HL-60/S4 treated with retinoic acid at 250 ng/mL for 4 days and 3 days (cell line): ENCODE results near the gene C16orf92.

ENCODE experiments used
- in situ Hi-C: fragments of 300-500 bp; cut with MboI; formaldehyde crosslinking; loops from 2 replicates; pipeline ENCODE4 v1.7.0; 2022; ENCODE audit warnings: low sequenced_read_pairs

Gene C16orf92

DNA sequence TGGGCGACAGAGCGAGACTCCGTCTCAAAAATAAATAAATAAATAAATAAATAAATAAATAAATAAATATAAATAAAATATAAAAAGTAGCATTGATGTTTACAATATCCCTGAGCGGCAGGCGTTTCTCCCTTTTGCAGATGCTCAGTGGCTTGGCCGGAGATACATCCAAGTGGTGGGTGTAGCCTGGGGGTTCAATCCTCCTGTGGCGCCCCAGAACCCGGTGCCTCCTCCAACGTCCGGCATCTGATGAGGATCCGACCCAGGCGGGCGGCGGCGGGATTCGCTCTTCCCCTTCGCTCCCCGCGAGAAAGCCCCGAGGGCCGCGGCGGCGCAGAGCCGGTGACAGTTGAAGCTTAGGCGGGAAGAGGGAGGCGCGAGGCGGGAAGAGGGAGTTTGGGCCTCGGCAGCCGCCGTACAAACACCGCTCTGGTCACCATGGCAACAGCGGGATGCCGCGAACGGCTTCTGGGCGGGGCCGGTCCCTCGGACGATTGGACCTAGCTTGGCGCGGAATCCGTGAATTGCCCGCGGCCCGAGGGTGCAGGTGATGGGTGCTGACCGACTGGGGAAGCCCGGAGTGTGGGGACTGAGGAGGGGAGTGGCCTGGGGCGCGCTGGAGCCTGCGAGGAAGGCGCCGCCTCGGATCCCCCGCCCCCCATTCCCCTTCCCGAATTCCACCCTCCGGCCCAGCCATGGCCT lies 29.8 kb downstream of the C16orf92 start:
- in situ Hi-C loops, result no loop called here

DNA sequence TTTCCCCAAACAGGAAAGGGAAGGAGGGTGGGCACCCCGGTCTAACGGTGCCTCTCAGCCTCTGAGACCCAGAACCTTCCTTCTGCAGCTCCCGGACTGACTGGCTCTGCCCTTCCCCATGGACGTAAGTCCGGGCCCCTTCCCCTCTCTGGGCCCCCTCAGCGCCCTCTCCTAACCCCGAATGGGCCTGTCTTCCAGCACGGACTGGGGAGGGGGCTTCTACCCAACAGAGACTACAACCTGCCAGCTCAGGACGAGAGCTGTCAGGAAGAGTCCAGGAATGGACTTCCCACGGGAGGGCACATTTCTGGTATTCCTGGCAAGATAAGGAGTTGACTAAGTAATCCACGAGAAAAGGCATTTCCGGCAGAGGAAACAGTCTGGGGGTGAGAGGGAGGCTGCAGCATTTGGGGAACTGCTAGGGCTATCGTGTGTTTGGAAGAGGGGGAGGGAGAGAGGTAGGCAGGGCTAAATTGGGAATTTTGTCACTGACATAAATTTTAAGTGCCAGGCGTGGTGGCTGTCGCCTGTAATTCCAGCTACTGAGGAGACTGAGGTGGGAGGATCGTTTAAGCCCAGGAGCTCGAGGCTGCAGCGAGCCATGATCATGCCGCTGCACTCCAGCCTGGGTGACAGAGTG lies 30.5 kb downstream of the C16orf92 start:
- in situ Hi-C loops, result no loop called here

DNA sequence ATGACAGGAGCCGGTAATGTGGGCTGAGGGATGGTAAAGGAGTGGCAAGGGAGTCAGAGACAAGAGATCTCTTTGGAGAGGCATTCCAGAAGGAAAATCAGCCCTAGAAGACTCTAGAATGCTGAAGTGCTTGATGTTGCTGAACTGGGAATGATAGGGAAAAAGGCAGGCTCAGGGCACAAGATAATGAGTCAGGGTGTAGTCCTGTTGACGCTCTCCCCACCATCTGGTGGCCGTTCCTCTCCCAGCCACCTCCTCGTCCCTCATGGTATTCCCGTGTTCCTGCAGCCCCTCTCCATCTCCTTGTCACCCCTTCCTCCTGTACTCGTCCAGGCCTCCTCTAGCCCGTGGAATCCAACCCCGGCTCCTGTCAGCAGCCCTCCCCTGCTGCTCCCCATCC lies 31.5 kb downstream of the C16orf92 start:
- in situ Hi-C loops, result no loop called here

DNA sequence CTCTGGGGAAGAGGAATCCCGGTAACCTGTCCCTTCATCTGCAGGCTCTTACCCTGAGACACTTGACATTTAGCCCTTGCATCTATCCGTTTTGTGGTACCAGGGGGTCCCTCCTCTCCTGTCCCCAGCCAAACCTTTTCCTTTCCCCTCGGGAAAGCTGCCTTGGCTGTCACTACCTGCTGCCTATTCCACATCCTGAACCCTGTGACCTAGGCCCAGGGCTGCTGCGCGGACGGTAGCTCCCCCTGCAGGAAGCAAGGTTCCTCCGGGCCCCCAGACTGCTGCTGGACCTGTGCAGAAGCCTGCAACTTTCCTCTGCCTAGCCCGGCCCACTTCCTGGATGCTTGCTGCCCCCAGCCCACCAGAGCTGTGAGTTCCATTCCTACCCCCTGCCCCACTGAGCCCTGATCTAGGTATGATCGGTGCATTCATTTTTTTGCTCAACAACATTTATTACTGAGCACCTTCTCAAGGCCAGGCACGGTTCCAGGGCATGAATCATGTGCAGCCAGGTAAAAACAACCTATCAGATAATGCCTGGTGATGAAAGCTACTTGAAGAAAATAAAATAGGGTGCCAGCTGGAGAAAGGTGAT lies 32.1 kb downstream of the C16orf92 start:
- in situ Hi-C loops, result no loop called here

DNA sequence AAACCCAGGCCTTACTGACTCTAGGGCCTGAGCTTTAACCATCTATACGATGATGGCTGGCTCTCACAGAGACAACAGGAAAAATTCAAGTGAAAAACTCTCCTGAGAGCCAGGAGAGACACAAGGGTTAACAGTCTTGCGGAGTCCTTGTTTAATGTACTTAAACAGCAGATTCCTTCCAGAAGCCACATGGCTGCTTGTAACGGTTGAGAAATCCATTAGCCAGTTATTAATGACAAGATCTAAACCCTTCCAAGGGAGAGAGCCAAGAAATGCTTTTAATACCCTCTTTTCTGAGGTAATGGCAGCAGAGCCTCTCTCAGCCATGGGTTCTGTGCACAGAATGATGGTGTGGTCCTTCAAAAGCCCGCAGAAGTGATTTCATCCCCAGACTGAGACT lies 37.3 kb downstream of the C16orf92 start:
- in situ Hi-C loops, result no loop called here

DNA sequence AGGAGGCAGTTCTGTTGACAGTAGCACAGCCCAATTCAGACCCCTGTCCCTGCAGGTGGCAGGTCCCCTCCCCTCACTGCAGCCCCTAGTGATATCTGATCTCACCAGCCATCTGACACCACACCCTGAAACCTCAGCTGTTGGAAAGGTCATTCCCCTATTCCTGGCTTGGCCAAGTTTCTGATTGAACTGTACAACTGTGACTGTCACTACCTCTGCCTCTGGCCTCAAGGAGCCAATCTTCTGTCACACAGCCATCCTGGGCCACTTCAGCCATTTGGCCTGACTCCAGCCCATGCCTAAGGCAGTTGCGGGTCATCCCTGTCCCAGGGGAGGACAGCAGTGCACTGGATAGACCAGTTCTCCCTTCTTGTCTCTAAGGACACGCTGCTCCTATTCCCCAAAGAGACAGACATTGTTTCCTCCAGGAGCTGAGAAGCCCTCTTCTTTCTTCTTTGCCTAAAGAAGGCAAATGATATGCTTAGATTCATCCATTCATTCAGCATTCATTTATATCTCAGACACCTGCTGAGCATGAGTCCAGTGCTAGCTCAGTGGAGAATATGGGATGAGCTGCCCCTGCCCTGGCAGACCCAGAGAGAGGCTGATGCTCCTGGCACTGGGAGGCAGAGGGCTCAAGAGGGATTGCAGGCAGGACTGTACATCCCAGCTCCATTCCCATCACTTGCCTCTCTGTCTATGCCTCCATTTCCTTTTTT lies 38.0 kb downstream of the C16orf92 start:
- in situ Hi-C loops, result no loop called here

DNA sequence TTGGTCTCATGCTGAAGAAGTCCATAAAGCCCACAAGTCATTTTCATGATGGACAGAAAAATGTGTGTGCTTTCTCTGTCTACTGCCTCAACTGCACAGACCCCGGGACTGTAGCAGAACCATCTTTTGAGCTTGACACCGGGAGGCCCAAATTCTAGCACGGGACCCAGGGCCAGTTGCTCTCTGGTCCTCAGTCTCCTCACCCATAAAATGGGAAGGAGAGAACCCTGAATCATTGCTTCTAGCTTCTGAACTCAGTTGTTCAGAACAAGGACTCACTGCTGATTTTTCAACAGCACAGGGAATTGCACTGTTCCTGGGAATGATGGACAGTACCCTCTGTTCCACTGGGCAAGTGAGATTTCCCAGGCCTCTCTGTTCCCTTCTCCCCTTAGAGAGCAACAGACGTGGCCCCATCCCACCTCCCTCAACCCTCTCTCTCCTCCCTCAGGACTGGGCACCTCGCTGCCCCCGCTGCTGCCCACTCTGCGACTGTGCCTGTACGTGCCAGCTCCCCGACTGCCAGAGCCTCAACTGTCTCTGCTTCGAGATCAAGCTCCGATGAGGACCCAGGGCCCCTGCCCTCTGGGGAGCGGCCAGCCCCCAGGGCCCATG lies 40.4 kb downstream of the C16orf92 start:
- in situ Hi-C loops, result no loop called here

DNA sequence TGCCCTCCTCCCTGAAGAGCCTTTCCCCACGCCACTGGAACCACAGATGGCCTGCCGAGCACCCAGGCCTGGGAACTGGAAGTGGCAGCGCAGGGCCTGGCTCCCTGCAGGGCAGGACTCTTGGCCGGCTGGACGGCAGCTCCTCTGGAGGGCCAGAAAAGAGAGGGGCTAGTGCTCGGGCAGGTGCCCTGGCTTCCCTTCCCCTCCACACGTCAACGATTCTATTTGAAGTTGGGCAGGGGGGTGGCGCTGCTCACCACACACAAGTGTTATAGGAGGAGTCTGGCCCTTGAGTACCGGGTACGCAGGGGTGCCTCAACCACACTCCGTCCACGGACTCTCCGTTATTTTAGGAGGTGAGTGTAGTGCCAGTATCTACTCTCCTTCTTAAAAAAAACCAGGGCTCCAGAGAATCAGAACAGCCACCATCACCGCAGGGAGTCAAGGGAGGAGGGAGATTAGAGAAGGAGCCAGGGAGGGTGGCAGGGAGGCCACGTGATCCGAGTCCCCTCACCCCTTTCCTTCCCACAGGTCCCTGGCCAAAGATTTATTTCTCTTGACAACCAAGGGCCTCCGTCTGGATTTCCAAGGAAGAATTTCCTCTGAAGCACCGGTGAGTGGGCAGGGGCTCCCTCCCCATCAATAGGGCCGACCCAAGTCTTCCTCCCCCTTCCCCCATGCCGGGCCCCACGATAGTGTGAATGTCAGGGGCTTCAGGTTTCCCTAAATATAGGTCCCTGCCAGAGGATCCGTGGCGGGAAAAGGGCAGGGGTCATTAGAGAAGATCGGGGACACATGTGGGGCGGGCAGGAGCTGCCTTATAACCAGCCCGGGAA lies 41.1 kb downstream of the C16orf92 start:
- in situ Hi-C loops, result no loop called here

DNA sequence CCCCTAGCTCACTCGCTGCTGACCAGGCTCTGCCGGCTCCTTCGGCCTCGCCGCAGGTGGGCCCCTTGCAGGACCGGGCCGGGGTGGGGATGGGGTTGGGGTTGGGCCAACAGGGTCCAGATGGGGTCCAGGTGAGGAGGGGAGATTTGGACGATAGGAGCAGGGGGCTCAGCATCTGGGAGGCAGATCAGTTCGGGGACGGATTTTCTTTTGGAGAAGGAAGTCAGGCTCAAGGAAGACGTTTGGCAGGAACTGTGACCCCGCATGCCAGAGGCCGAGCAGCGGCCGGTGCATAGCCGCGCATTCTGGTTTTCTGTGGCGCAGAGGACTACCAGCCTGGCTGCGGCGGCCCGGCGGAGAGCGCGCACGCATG lies 41.7 kb downstream of the C16orf92 start:
- in situ Hi-C loops, result no loop called here

DNA sequence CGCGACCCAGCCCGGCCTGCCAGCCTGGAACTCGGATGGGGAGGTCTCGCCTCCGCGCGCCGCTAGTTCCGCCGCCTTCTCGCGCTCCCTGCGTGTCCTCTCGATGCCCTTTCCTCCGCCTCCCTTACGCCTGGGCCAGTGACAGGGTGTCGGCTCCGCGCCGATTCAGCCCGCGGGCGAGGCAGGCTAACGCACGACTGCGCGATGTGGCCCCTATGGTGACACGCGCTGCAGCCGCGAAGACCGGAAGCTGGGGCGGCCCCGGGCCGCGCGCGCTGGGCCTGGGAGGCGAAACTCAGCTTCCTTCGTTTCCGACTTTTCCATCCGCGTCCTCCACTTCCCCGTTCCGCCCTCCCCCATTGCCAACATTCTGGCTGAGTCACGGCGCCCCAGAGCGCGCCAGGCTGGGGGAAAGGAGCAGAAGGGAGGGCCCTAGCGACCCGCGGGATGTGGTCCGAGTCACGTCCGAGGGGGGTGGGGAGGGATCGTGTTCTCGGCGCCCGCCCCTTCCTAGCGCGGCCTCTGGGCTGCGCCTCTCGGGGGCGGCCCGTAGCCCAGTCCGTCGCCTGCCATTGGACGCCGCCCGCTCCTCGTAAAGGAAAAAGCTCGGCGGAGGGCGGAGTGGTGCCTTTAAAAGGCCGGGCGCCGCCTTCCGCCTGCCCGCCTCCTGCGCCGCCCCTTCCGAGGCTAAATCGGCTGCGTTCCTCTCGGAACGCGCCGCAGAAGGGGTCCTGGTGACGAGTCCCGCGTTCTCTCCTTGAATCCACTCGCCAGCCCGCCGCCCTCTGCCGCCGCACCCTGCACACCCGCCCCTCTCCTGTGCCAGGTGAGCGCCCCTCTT lies 42.3 kb downstream of the C16orf92 start, which contains the start of gene ALDOA:
ALDOA (plus strand) TSS at position 659 of the 841 bp plus-strand sequence. CDS start 1,138 bp downstream, outside the sequence.
- in situ Hi-C loops, result no loop called here

DNA sequence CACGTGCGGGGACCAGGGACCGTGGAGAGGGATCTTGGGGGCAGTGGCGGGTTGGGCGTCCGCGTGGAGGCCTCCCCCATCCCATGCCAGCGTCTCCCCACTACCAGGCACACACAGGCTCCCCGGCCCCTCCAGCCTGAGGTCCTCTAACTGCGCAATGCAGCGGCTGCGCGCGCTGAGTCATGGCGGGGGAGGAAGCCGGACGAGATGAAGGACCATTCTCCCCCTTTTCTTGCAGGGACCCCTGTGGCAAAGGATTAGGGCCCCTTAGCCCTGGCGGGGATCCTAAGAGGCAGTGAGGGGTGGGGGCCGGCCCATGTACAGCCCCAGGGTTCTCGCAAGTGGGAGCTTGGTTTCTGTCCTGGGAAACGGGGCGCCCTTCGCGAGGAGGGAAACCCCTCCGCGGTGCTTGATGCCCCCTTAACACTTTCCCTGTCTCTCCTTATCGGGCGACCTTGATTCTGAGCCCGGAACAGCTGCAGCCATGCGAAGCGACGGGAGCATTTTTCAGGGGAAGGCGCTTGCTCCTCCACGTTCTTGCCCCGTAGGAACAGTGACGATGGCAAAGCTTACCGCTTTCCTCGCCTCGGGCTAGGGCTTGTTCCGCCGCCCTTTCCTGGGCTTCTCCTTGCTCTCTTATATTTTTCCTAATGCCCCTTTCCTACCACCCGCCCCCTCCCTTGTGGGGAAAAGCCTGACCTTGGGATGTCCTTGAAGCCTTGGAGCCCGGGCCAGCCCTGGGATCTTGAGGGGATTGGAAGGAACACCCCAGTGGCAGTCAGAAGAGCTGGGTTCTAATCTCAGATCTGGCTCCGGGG lies 43.2 kb downstream of the C16orf92 start:
- in situ Hi-C loops, result no loop called here

DNA sequence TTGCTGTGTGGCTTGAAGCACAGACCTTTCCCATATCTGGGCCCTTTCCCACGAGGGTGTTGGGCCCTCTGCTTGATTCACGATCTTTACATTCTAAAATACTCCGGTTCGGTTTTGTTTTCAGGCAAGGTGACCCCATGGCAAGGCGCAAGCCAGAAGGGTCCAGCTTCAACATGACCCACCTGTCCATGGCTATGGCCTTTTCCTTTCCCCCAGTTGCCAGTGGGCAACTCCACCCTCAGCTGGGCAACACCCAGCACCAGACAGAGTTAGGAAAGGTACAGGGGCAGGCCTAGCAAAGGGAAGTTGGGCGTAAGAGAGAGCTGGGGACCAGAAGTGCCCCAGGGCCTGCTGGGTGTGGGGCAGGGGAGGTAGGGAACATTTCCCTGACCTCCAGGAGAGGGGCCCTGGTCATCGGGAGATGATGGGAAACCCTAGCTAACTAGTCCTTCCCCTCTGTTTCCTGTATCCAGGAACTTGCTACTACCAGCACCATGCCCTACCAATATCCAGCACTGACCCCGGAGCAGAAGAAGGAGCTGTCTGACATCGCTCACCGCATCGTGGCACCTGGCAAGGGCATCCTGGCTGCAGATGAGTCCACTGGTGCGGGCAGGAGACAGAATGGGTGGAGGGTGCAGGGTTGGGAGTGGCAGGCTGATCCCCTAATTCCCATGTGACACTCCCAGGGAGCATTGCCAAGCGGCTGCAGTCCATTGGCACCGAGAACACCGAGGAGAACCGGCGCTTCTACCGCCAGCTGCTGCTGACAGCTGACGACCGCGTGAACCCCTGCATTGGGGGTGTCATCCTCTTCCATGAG lies 44.0 kb downstream of the C16orf92 start:
- in situ Hi-C loops, result no loop called here

DNA sequence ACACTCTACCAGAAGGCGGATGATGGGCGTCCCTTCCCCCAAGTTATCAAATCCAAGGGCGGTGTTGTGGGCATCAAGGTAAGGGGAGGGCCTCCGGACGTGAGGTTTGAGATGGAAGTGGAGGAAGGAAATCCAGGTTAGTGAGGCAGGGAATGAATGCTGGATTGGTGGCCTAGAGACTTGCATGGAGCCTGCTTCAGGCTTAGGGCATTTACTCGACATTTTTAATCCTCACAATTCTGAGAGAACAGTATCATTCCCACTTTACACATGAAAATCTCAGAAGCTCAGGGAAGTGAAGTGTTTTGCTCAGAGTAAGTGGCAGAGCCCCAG lies 44.6 kb downstream of the C16orf92 start:
- in situ Hi-C loops, result no loop called here

DNA sequence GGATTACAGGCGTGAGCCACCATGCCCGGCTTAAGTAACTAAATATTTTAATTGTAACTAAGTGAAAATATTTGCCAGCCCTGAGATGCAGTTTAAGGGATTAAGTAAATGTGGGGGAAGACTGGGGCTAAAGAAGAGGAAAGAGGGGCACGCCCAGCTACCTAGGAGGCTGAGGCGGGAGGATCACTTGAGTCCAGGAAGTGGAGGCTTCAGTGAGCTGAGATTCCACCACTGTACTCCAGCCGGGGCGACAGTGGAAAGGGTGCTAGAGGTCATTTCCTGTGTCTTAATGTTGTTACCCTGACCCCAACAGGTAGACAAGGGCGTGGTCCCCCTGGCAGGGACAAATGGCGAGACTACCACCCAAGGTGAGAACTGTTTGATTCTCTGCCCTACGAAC lies 45.3 kb downstream of the C16orf92 start:
- in situ Hi-C loops, result no loop called here

DNA sequence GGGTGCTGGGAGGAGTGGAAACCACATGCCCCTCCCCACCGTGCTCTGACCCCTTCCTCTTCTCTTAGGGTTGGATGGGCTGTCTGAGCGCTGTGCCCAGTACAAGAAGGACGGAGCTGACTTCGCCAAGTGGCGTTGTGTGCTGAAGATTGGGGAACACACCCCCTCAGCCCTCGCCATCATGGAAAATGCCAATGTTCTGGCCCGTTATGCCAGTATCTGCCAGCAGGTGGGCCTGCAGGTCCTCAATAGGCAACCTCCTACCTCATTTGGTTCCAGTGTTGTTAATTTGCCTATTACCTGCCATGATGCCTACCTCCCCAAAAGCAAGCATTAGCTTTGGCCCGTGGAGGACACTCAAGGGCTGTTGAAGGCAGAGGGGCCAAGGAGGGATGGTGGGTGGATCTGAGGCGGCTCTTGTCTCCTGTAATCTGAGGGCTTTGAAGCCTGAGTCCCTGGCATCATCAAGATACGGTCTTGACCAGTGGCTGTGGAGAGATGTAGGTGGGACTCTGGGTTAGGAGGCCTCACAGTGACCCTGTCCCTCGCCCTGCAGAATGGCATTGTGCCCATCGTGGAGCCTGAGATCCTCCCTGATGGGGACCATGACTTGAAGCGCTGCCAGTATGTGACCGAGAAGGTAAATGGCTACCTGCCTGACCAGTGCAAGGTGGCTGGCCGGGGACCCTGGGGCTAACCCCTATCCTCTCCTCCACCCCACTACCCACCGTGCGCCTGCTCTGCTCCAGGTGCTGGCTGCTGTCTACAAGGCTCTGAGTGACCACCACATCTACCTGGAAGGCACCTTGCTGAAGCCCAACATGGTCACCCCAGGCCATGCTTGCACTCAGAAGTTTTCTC lies 46.0 kb downstream of the C16orf92 start:
- in situ Hi-C loops, result no loop called here

DNA sequence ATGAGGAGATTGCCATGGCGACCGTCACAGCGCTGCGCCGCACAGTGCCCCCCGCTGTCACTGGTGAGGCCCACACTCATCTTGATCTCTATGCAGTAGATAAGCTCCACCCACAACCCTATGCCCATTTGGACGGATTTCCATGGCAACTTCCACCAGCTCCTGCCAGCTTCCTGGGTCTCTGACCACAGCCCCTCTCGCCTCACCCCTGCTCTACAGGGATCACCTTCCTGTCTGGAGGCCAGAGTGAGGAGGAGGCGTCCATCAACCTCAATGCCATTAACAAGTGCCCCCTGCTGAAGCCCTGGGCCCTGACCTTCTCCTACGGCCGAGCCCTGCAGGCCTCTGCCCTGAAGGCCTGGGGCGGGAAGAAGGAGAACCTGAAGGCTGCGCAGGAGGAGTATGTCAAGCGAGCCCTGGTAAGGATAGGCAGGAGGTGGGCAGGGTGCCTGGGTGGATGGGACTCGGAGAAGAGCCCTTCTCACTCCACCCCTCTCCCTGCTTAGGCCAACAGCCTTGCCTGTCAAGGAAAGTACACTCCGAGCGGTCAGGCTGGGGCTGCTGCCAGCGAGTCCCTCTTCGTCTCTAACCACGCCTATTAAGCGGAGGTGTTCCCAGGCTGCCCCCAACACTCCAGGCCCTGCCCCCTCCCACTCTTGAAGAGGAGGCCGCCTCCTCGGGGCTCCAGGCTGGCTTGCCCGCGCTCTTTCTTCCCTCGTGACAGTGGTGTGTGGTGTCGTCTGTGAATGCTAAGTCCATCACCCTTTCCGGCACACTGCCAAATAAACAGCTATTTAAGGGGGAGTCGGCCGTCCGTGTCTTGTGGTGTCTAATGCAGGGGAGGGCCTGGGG lies 46.8 kb downstream of the C16orf92 start:
- in situ Hi-C loops, result no loop called here
